Progenitor cell of endocrine pancreas (in vitro differentiated cells): Measurements from ENCODE around the gene RANGRF. TPM values are rescaled to one million over a fixed set of nuclear protein-coding genes. Genes with fewer than 3 reads are reported as not detected.

Experiments
- DNase-seq: peaks from one replicate; pipeline ENCODE4 v3.0.0; 2021; ENCODE audit warnings: low spot score; ENCODE audit not compliant: unreplicated experiment
- H3K27ac Mint-ChIP-seq: 2 replicates; pipeline ENCODE4 v1.8.0; 2021; ENCODE audit warnings: mild to moderate bottlenecking, moderate library complexity, mixed read lengths
- H3K27me3 Mint-ChIP-seq: 2 replicates; pipeline ENCODE4 v1.8.0; 2021; ENCODE audit warnings: mixed read lengths
- H3K36me3 Mint-ChIP-seq: 2 replicates; pipeline ENCODE4 v1.8.0; 2022; ENCODE audit warnings: mixed read lengths; ENCODE audit not compliant: insufficient read depth
- H3K4me1 Mint-ChIP-seq: 2 replicates; pipeline ENCODE4 v1.8.0; 2021; ENCODE audit warnings: low read depth, mixed read lengths
- H3K4me3 Mint-ChIP-seq: 2 replicates; pipeline ENCODE4 v1.8.0; 2021; ENCODE audit warnings: low read depth, mild to moderate bottlenecking, moderate library complexity, mixed read lengths
- H3K9me3 Mint-ChIP-seq: 2 replicates; pipeline ENCODE4 v1.8.0; 2021; ENCODE audit warnings: low read depth, mixed read lengths
- CTCF ChIP-seq: fragments of 200-600 bp; sonication (generic); IDR thresholded peaks from one replicate; pipeline ENCODE4 v1.5.0; 2021; ENCODE audit warnings: antibody characterized with exemption, mild to moderate bottlenecking; ENCODE audit not compliant: unreplicated experiment
- total RNA-seq: library from RNA; stranded (reverse); gene quantifications from 2 replicates; pipeline ENCODE4 v1.2.1, GENCODE V29; 2021

RANGRF gene
- total RNA-seq, 1 donor from 2014 or later, result 31.2 TPM

GRCh38 chr17:8275421-8276290 lies 12.8 kb upstream of the RANGRF start:
- peak overlapping the region; percentile 85 for H3K27ac Mint-ChIP-seq
- no peak for DNase-seq
- no peak for TF ChIP-seq CTCF

DNA sequence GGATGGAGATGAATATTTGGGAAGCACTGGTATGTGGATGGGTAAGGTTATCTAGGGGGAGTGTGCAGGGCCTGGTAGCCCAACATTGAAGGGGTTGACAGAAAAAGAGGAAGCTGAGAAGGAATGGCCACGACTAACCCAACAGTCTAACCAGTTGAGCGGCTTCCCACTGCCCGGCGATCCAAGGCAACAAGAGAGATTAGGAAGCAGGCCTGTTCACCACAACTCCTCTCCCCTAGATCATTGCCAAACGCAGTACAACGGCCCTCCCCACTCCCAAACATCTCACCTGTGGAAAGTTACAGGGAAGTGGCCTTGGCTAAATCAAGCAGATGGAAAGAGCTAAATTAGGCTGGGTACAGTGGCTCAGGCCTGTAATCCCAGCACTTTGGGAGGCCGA lies 11.2 kb upstream of the RANGRF start:
- Mint-ChIP-seq H3K9me3 (no peaks in the 10 kb centered on the region), H3K27me3 (no peaks in the 10 kb centered on the region), H3K4me3 (no peak overlapping the region), H3K4me1 (peaks cover 6% of the 10 kb centered on the region), H3K36me3 (no peaks in the 10 kb centered on the region), H3K27ac (no peak overlapping the region)
- no peak for TF ChIP-seq CTCF
- no peak for DNase-seq

More at GRCh38 chr17:8275421-8276290, 12.8 kb upstream of the RANGRF start:
- Mint-ChIP-seq H3K27me3 (no peaks in the 10 kb centered on the region), H3K4me1 (peaks cover 6% of the 10 kb centered on the region), H3K36me3 (peaks cover 4% of the 10 kb centered on the region), H3K9me3 (no peaks in the 10 kb centered on the region), H3K4me3 (no peak overlapping the region)

- H3K9me3 Mint-ChIP-seq, result no peaks in the 10 kb centered on the region
- no peak overlapping the region for H3K4me3 Mint-ChIP-seq
- no peak for DNase-seq
- H3K36me3 Mint-ChIP-seq, result no peaks in the 10 kb centered on the region
- H3K27me3 Mint-ChIP-seq, result no peaks in the 10 kb centered on the region
- H3K27ac Mint-ChIP-seq, result no peak overlapping the region
- TF ChIP-seq CTCF, result no peak
- peaks cover under 1% of the 10 kb centered on the region for H3K4me1 Mint-ChIP-seq
These were observed 6.1 kb upstream of the RANGRF start for GRCh38 chr17:8282345-8282744.

DNA sequence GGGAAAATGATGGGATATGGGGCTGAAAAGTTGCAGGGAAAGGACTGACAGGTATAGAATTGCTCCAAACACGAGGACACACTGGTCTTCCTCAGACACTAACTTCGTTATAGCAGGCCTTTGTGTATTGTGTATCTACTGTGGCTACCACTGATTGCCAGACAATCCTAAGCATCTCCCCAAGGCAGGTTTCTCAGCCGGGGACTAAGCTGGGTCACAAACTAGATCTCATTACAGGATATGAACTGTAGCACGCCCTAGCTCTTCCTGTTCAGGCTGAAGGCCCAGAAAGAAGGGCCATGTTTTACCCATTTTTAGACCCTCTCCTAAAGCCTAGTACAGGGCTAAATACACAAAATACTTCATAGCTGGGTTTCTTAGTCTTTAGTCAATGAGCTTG lies 5.1 kb upstream of the RANGRF start:
- DNase-seq, result no peak
- peaks cover 7% of the 10 kb centered on the region for H3K4me1 Mint-ChIP-seq
- TF ChIP-seq CTCF, result no peak

GRCh38 chr17:8284126-8284525 lies 4.3 kb upstream of the RANGRF start:
- H3K4me1 Mint-ChIP-seq, result peaks cover 9% of the 10 kb centered on the region
- no peak for DNase-seq
- H3K36me3 Mint-ChIP-seq, result no peaks in the 10 kb centered on the region
- H3K4me3 Mint-ChIP-seq, result no peak overlapping the region
- no peak for TF ChIP-seq CTCF
- no peaks in the 10 kb centered on the region for H3K27me3 Mint-ChIP-seq
- no peaks in the 10 kb centered on the region for H3K9me3 Mint-ChIP-seq
- H3K27ac Mint-ChIP-seq, result no peak overlapping the region

More for the DNA sequence above, 5.1 kb upstream of the RANGRF start:
- no peak overlapping the region for H3K27ac Mint-ChIP-seq
- H3K9me3 Mint-ChIP-seq, result no peaks in the 10 kb centered on the region
- no peaks in the 10 kb centered on the region for H3K27me3 Mint-ChIP-seq
- H3K4me3 Mint-ChIP-seq, result no peak overlapping the region
- no peaks in the 10 kb centered on the region for H3K36me3 Mint-ChIP-seq
